ENCODE measurements around the gene MGAT1. TPM values are rescaled to one million over a fixed set of nuclear protein-coding genes. Genes with fewer than 3 reads are reported as not detected.

Gene MGAT1
- total and polyA plus RNA-seq, 11 donors: 50.9 to 199 (median 83.5) TPM

DNA sequence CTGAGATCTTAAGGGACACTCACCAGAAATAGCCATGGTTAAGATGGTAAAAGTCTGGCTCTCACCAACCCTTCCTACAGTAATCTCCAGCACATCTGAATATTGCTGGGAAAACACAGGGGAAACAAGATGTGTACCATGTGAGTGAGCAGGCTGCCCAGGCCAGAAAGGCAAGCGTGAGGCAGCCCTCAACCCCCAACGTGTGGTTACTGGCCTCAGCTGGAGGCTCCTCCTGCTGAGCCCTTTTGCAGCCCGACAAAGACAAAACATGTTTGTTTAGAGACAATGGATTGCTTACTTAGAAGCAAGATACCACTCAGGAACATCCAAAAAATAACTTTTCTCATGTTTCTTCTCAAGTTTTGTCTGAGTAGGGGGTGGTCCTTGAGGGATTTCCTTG is 41.8 kb upstream of the MGAT1 start:
- H3K36me3 ChIP-seq: peaks cover 0 to 25% (median 15%) of the 10 kb centered on the region in 9 donors
- DNase-seq: no peak
- TF ChIP-seq POLR2A (IDR thresholded peaks at IDR 0.05): no peak
- TF ChIP-seq, protein P1, sequence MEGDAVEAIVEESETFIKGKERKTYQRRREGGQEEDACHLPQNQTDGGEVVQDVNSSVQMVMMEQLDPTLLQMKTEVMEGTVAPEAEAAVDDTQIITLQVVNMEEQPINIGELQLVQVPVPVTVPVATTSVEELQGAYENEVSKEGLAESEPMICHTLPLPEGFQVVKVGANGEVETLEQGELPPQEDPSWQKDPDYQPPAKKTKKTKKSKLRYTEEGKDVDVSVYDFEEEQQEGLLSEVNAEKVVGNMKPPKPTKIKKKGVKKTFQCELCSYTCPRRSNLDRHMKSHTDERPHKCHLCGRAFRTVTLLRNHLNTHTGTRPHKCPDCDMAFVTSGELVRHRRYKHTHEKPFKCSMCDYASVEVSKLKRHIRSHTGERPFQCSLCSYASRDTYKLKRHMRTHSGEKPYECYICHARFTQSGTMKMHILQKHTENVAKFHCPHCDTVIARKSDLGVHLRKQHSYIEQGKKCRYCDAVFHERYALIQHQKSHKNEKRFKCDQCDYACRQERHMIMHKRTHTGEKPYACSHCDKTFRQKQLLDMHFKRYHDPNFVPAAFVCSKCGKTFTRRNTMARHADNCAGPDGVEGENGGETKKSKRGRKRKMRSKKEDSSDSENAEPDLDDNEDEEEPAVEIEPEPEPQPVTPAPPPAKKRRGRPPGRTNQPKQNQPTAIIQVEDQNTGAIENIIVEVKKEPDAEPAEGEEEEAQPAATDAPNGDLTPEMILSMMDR (IDR thresholded peaks at IDR 0.05): no peak
- H3K9me3 ChIP-seq: peaks cover 0 to 12% (median 0%) of the 10 kb centered on the region in 12 donors
- H3K27me3 ChIP-seq: no peaks in the 10 kb centered on the region
- intact Hi-C loops (cut with DNase I): no loop called here
- H3K27ac ChIP-seq: no peak overlapping the region
- H3K4me1 ChIP-seq: no peaks in the 10 kb centered on the region
- no peak for ATAC-seq
- no peak overlapping the region for H3K4me3 ChIP-seq
- WGBS, 4 donors: 71 to 98% (median 78%) methylated on average over 3 of the region's 3 CpGs

DNA sequence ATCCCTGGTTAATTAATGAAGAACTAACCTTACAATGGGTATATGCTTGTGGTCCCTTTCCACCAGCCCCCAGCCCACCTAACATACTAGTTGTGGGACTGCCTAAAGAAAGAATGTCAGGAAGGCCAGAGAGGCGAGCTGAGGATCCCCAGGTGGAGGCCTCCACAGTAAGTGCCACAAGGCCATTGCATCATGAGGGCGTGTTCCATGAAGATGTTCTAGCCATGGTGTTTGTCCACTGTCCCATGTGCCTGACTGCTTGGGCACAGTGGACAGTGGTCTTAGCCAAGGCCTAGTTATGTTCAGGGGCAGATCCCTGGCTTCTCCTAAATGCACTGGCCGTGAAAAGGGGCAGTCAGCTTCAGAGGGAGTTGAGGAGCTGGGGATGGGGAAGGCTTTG is 37.3 kb upstream of the MGAT1 start:
- TF ChIP-seq POLR2A (IDR thresholded peaks at IDR 0.05): no peak
- TF ChIP-seq, protein P1 (IDR thresholded peaks at IDR 0.05): no peak

DNA sequence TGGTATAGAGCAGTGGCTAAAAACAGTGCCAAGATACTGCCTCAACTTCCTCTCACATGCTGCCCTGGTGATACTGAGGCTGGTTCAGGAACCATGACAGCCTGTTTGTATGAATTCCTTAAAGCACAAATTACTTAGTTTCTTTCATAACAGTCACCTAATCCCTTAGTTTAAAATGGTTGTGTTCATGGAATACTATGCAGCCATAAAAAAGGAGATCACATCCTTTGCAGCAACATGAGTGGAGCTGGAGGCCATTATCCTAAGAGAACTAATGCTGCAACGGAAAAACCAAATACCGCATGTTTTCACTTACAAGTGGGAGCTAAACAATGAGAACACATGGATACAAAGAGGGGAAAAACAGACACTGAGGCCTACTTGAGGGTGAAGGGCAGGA is 36.6 kb upstream of the MGAT1 start:
- no peak overlapping the region for H3K27ac ChIP-seq
- 95 to 100% (median 98%) methylated on average over 2 of the region's 2 CpGs for WGBS, 4 donors
- TF ChIP-seq, protein P1 (IDR thresholded peaks at IDR 0.05): no peak
- no peak for TF ChIP-seq POLR2A (IDR thresholded peaks at IDR 0.05)
- DNase-seq (no peak), ATAC-seq (no peak)
- intact Hi-C loops (cut with DNase I): no loop called here
- H3K9me3 ChIP-seq: peaks cover 0 to 7% (median 0%) of the 10 kb centered on the region in 12 donors
- H3K27me3 ChIP-seq: no peaks in the 10 kb centered on the region
- H3K36me3 ChIP-seq: peaks cover 0 to 41% (median 39%) of the 10 kb centered on the region in 9 donors
- H3K4me1 ChIP-seq: peaks cover 0 to 7% (median 0%) of the 10 kb centered on the region in 12 donors
- no peak overlapping the region for H3K4me3 ChIP-seq

More for the DNA sequence above, 37.3 kb upstream of the MGAT1 start:
- peaks cover 0 to 34% (median 32%) of the 10 kb centered on the region in 9 donors for H3K36me3 ChIP-seq
- WGBS, 4 donors: 88 to 95% (median 93%) methylated on average over 3 of the region's 3 CpGs
- ATAC-seq (no peak), DNase-seq (no peak)
- intact Hi-C loops (cut with DNase I): no loop called here
- H3K4me1 ChIP-seq: no peaks in the 10 kb centered on the region
- H3K9me3 ChIP-seq: peaks cover 0 to 7% (median 0%) of the 10 kb centered on the region in 12 donors
- no peak overlapping the region for H3K4me3 ChIP-seq
- no peaks in the 10 kb centered on the region for H3K27me3 ChIP-seq
- H3K27ac ChIP-seq: no peak overlapping the region

DNA sequence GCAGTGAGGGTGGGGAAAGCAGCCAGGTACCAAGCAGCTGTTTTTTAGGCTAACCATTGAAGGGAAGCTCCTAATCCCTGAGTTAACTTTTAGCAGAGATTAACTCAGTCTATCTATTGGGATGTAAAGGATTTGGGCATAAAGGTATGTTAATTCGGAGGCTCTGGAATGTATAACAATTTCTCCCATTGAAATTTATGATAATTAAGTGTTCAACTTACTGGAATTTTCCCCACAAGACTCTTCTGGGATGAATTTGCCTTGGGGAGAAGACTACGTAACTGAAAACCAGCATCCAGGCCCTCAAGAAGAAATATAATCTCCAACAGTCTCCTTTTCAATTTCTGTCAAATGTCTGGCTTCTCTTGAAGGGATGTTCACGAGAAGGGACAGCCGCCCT is 34.9 kb upstream of the MGAT1 start:
- no peak overlapping the region for H3K4me3 ChIP-seq
- DNase-seq (no peak), ATAC-seq (no peak)
- peaks cover 0 to 7% (median 0%) of the 10 kb centered on the region in 12 donors for H3K9me3 ChIP-seq
- H3K36me3 ChIP-seq: peaks cover 0 to 45% (median 40%) of the 10 kb centered on the region in 9 donors
- H3K27me3 ChIP-seq: no peaks in the 10 kb centered on the region
- no peak for TF ChIP-seq POLR2A (IDR thresholded peaks at IDR 0.05)
- TF ChIP-seq, protein P1 (IDR thresholded peaks at IDR 0.05): no peak
- H3K27ac ChIP-seq: no peak overlapping the region
- WGBS, 4 donors: 94 to 98% (median 97%) methylated on average over 4 of the region's 4 CpGs
- intact Hi-C loops (cut with DNase I): no loop called here
- peaks cover 0 to 24% (median 8%) of the 10 kb centered on the region in 12 donors for H3K4me1 ChIP-seq
